Peyer's patch (tissue), 4 donors: ENCODE results near the gene PTPN11. TPM values are rescaled to one million over a fixed set of nuclear protein-coding genes. Genes with fewer than 3 reads are reported as not detected.
A peak's percentile ranks its signal among the peaks of the same experiment; 100 is the strongest.
"Not testable (repeated sequence)": the region's sequence is repeated elsewhere in the genome, so short reads cannot be mapped to it uniquely, and the experiment has no call there.

ENCODE experiments used
- DNase-seq, 3 donors: peaks; one replicate each; pipeline ENCODE4 v3.0.0-alpha.2; 2017 to 2019
- H3K27ac ChIP-seq, 4 donors: fragments of 200-600 bp; sonication (generic); one replicate each; pipeline ENCODE4 v1.5.1; 2016 to 2019
- H3K27me3 ChIP-seq, 2 donors: fragments of 200-600 bp; sonication (generic); one replicate each; pipeline ENCODE4 v1.5.1; 2019
- H3K36me3 ChIP-seq, 3 donors: fragments of 200-600 bp; sonication (generic); one replicate each; pipeline ENCODE4 v1.5.1; 2016 to 2019
- H3K4me1 ChIP-seq, 4 donors: fragments of 200-600 bp; sonication (generic); one replicate each; pipeline ENCODE4 v1.5.1; 2016 to 2019
- H3K4me3 ChIP-seq, 4 donors: fragments of 200-600 bp; sonication (generic); 1 replicate in 3 of 4; 2 replicates in 1 of 4; pipeline ENCODE4 v1.5.1; 2016 to 2019; ENCODE audit warnings: mild to moderate bottlenecking in 1 of 4
- H3K9me3 ChIP-seq, 4 donors: fragments of 200-600 bp; sonication (generic); one replicate each; pipeline ENCODE4 v1.5.1; 2016 to 2019; ENCODE audit warnings: mild to moderate bottlenecking in 1 of 4
- POLR2A ChIP-seq, 2 donors: fragments of 450-650 bp; IDR thresholded peaks; one replicate each; pipeline ENCODE4 v1.5.1; 2017; ENCODE audit warnings: antibody characterized with exemption in 2 of 2, mild to moderate bottlenecking in 2 of 2, moderate library complexity in 2 of 2
- total RNA-seq, 4 donors: library from RNA; depleted of rRNA; stranded (reverse); fragments of >200 nt; gene quantifications; one replicate each; pipeline ENCODE4 v1.1.0, GENCODE V29; 2016
- TF ChIP-seq, protein P1 (sequence below), 6 experiments: fragments of 450-650 bp in 4 of 6; fragments of 200-600 bp in 2 of 6; sonication (generic) in 1 of 6; IDR thresholded peaks; one replicate each; pipeline ENCODE4 v1.5.1; 2017 to 2019; ENCODE audit warnings: antibody characterized with exemption in 6 of 6, mild to moderate bottlenecking in 3 of 6, moderate library complexity in 1 of 6

The PTPN11 gene
- total RNA-seq, 4 donors from 2014 or later = 34.5 to 128 (median 40.5) TPM

DNA sequence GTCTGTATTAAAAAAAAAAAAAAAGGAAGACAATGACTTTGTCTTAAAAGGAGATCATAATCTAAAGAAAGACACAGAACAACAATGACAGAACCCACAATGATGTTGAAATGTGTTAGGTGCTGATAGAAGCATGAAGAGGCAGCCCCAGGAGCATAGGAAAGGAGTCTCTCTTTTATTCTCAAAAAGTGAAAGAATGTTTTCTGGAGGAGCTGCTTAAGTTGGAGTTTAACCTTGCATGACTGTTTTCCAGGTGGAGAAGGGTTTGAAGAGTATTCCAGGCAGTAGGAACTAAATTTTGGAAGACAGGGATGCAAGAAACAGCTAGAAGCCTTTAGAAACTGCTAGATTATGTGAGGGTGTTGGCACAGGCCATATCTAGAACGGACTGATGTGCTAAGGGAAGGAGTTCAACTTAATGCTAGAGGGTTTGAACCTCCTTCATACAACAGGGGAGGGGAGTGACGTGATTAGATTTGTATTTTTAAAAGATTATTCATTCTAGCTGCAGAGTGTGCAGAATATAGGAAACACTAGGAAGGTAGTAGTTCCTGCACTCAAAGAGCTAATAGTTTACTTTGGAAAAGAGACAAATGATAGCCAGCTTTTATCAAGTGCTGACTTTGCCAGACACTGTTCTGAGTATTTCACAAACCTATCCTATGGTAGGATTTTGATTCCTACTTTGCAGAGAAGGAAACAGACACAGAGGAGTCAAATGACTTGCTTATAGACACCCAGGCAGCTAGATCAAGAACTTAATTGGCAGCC lies 4.7 kb upstream of the PTPN11 start:
- no peaks in the 10 kb centered on the region for H3K36me3 ChIP-seq
- no peaks in the 10 kb centered on the region for H3K27me3 ChIP-seq
- DNase-seq = no peak
- no peak overlapping the region for H3K27ac ChIP-seq
- TF ChIP-seq, protein P1, sequence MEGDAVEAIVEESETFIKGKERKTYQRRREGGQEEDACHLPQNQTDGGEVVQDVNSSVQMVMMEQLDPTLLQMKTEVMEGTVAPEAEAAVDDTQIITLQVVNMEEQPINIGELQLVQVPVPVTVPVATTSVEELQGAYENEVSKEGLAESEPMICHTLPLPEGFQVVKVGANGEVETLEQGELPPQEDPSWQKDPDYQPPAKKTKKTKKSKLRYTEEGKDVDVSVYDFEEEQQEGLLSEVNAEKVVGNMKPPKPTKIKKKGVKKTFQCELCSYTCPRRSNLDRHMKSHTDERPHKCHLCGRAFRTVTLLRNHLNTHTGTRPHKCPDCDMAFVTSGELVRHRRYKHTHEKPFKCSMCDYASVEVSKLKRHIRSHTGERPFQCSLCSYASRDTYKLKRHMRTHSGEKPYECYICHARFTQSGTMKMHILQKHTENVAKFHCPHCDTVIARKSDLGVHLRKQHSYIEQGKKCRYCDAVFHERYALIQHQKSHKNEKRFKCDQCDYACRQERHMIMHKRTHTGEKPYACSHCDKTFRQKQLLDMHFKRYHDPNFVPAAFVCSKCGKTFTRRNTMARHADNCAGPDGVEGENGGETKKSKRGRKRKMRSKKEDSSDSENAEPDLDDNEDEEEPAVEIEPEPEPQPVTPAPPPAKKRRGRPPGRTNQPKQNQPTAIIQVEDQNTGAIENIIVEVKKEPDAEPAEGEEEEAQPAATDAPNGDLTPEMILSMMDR (IDR thresholded peaks at IDR 0.05) = no peak
- TF ChIP-seq POLR2A (IDR thresholded peaks at IDR 0.05) = no peak
- peaks cover 0 to 9% (median 3%) of the 10 kb centered on the region in 4 donors for H3K4me1 ChIP-seq
- no peaks in the 10 kb centered on the region for H3K9me3 ChIP-seq
- H3K4me3 ChIP-seq = no peak overlapping the region

- not testable (repeated sequence) for H3K4me3 ChIP-seq, H3K9me3 ChIP-seq, DNase-seq, H3K27me3 ChIP-seq, H3K27ac ChIP-seq, H3K36me3 ChIP-seq
- H3K4me1 ChIP-seq = peaks cover 0 to 17% (median 5%) of the 10 kb centered on the region in 4 donors
Observed at GRCh38 chr12:112415457-112415856, 3.3 kb upstream of the PTPN11 start.

- TF ChIP-seq, protein P1 (IDR thresholded peaks at IDR 0.05) = no peak
- no peak for TF ChIP-seq POLR2A (IDR thresholded peaks at IDR 0.05)
- Histone ChIP-seq H3K4me3 (peak overlapping the region; percentile 84 to 98 (median 90)), H3K27me3 (no peaks in the 10 kb centered on the region), H3K9me3 (no peaks in the 10 kb centered on the region), H3K36me3 (no peaks in the 10 kb centered on the region), H3K27ac (peak overlapping the region; percentile 92 to 98 (median 94)), H3K4me1 (peaks cover 0 to 29% (median 5%) of the 10 kb centered on the region in 4 donors)
- no peak for DNase-seq
Observed at GRCh38 chr12:112418273-112418607, 507 bp upstream of the PTPN11 start.

GRCh38 chr12:112419297-112420133 lies 768 bp downstream of the PTPN11 start:
- Histone ChIP-seq H3K27ac (peak overlapping the region; percentile 92 to 98 (median 94)), H3K4me1 (peaks cover 0 to 29% (median 5%) of the 10 kb centered on the region in 4 donors), H3K27me3 (no peaks in the 10 kb centered on the region), H3K4me3 (peak overlapping the region; percentile 84 to 98 (median 90)), H3K9me3 (no peaks in the 10 kb centered on the region), H3K36me3 (no peaks in the 10 kb centered on the region)
- TF ChIP-seq, protein P1 (IDR thresholded peaks at IDR 0.05) = no peak
- no peak for TF ChIP-seq POLR2A (IDR thresholded peaks at IDR 0.05)
- DNase-seq = peak; percentile 33 to 76 (median 73)

DNA sequence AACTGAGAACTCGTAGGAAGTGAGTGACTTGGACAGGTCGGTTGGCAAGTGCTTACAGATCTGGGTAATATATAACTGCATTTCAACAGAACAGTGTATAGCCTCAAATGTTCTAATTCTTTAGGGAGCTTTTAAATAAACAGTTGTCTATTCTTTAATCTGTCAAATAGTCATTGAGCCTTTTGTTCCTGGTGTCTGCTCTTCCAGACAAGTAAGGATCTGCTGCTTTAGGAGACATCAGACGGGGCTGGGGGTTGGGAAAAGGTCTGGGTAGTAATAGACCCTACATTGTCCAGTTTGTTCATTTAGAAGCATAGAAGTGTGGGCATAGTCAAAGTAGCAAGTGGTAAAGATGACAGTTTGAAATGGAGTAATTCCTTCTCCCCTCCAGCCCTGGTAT lies 2.0 kb downstream of the PTPN11 start:
- Histone ChIP-seq H3K27ac (no peak overlapping the region), H3K27me3 (no peaks in the 10 kb centered on the region), H3K4me1 (peaks cover 0 to 29% (median 5%) of the 10 kb centered on the region in 4 donors), H3K36me3 (no peaks in the 10 kb centered on the region), H3K4me3 (no peak overlapping the region), H3K9me3 (no peaks in the 10 kb centered on the region)
- DNase-seq = no peak
- TF ChIP-seq POLR2A (IDR thresholded peaks at IDR 0.05) = no peak
- TF ChIP-seq, protein P1 (IDR thresholded peaks at IDR 0.05) = no peak

DNA sequence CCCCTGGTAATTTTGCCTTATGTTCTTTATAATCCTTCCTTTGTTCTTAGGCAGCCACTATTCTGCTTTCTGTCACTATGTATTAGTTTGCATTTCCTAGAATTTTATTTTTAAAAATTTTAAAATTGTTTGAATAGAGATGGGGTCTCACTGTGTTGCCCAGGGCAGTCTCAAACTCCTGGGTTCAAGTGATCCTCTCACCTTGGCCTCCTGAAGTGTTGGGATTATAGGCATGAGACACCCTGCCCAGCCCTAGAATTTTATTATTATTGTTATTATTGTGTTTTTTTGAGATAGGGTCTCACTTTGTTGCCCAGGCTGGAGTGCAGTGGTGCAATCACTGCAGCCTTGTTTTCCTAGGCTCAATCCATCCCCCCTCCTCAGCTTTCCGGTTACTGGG lies 2.6 kb downstream of the PTPN11 start:
- no peaks in the 10 kb centered on the region for H3K9me3 ChIP-seq
- H3K27ac ChIP-seq = peak overlapping the region in 1 of 4 donors; percentile 28
- H3K36me3 ChIP-seq = no peaks in the 10 kb centered on the region
- no peak overlapping the region for H3K4me3 ChIP-seq
- H3K4me1 ChIP-seq = peaks cover 0 to 29% (median 5%) of the 10 kb centered on the region in 4 donors
- DNase-seq = no peak
- TF ChIP-seq POLR2A (IDR thresholded peaks at IDR 0.05) = no peak
- TF ChIP-seq, protein P1 (IDR thresholded peaks at IDR 0.05) = no peak
- no peaks in the 10 kb centered on the region for H3K27me3 ChIP-seq
